Inflammatory macrophage treated with lipopolysaccharide for 1 hour (primary cell): ENCODE measurements around the gene WDR45.
"Not testable (repeated sequence)": the region's sequence is repeated elsewhere in the genome, so short reads cannot be mapped to it uniquely, and the experiment has no call there.

ENCODE experiments used
- DNase-seq, 2 donors: peaks; one replicate each; pipeline ENCODE4 v3.0.0-alpha.2; 2020 to 2022

The WDR45 gene

DNA sequence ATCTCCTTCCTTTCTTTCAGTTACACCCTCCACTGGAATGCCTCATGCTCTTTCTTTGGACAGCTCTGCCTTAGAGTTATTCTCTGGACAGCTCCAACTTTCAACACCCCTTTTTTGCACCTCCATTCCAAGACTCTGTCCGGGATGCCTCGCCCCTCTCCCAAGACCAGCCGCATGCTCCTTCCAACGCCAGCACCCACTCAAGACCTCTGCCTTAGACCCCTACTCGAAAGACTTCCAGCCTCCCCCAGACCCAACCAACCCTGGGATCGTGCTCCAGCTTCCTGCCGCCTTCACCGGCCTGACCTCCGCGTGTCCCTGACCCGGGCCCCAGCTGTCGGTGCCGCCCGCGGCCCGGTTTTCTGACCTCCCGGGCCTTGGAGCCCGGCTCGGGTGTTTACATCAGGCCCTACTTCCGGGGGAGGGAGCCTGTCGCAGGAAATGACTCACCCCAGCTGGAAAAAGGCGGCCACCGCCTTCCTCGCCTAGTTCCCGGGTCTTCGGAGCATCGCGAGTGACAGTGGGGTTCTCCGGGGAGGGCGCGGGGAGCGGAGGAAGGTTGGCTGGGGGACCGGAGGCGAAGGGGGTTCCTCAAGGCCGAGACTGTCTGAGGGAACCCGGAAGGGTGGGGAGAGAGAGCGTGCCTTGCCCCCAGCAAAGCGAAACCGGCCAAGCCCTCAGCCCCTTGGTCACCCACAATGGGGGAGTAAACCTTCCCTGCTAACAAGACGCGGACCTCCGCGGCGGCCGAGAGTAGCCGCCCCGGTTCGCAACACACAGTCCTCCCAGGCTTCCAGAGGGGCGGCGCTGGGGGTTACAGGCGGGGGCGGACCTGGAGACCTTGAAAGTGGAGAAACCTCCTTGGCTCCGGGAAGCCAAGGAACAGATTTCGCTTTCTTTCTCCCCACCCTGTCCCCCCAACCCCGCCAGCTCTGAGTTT, at the start of gene WDR45:
WDR45 (minus strand) TSS at position 399 of the 940 bp plus-strand sequence. CDS start 1,792 bp downstream, outside the sequence.
- peak; percentile 57 to 61 for DNase-seq

DNA sequence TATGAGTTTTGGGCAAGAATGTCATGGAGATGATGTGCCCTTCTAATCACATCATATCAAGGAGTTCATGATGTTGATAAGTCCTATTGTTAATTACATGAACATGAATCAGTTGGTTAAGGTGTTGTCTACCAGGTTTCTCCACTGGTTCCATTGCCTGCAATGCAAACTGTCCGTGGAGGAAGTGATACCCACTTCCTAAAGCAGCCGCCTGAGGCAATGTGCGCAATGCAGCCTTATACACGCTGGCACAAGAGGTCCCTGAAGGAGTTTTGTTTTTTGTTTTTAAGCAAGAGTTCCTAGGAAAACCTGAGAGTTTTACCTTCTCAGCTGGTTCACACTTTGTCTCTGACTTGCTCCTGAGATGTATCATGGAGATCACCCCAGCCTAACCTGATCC, 49.7 kb upstream of the WDR45 start:
- DNase-seq, result peak; percentile 13 to 25

DNA sequence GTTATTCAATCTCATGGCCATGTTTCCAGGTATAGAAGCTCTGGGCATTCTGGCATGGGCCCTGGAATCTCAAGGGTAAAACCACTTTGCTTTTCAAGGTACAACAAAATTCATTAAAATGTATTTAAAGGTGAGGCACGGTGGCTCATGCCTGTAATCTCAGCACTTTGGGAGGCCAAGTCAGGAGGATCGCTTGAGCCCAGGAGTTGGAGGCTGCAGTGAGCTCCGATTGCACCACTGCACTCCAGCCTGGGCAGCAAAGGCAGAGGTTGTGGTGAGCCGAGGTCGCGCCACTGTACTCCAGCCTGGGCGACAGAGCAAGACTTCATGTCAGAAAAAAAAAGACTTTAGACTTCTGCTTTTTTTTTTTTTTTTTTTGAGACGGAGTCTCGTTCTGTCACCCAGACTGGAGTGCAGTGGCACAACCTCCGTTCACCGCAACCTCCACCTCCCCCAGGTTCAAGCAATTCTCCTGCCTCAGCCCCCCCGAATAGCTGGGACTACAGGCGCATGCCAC, 48.1 kb upstream of the WDR45 start:
- not testable (repeated sequence) for DNase-seq

DNA sequence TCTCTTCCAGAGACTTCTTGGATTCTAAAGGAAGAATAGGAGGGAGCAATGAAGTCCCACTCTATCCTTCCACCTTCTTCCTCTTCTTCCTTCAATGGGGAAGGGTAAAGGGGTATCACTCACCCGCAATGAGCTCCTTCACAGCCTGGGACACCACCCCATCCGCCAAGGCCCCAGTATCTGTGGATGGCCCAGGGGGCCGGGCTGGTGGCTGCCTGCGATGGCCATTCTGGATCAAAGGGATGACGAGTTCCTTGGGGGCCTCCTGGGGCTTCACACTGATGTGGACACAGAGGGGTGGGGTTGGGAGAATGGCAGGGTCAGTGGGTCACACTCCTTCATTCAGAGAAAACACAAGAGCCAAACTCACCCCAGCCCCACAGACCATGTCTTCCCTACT, 42.8 kb upstream of the WDR45 start:
- no peak for DNase-seq

DNA sequence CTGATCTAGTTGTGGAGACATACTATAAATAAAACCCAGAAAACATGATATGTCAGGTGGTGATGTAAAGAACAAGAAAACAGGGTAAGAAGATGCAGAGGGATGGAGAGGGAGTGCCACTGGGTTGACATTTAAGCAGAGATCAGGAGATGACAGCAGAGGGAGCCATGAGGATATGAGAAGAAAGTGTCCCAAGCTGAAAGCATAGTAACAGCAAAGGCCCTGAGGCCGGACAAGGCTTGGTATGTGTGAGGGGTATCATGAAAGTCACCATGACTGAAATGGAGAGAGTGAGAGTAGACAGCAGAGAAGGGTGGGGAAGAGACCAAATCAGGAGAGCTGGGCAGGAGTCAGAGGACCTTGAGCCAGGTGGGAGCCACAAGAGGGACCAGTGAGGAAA, 40.4 kb upstream of the WDR45 start:
- DNase-seq, result no peak

DNA sequence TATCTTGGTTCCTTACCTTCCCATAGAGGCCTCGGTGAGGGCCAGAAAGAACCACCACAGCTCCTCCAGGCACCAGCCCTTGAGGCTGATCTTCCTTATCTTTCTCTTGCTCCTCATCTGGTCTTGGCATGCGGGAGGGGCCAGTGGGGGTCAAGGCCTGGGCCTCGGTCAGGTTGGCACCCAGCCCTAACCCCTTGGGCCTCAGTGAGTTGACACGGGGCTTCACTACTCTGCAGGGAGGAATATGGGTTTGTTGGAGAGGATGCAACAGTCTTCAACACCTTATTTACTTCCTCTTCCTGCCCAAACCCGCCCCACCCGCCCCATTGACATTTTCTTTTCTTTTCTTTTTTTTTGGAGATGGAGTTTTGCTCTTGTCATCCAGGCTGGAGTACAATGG, 37.9 kb upstream of the WDR45 start:
- DNase-seq, result no peak

DNA sequence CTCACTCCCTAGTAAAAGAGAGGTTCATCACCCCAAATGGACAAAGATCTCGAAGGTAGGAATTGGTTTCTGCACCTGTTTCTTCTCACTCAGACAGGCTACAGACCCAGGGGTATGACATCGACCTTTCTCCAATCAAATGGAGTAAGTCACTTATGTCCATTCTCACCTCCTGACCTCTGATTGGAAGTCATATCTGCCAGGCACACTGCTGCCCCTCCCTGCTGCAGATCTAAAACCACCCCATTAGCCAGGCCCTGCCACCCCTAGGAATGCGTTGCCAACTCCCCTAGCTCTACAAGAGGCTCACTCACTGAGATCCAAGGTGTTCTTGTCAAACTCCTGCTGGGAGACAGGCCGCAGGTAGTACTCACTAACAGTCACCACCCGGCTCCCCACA, 37.0 kb upstream of the WDR45 start:
- no peak for DNase-seq

DNA sequence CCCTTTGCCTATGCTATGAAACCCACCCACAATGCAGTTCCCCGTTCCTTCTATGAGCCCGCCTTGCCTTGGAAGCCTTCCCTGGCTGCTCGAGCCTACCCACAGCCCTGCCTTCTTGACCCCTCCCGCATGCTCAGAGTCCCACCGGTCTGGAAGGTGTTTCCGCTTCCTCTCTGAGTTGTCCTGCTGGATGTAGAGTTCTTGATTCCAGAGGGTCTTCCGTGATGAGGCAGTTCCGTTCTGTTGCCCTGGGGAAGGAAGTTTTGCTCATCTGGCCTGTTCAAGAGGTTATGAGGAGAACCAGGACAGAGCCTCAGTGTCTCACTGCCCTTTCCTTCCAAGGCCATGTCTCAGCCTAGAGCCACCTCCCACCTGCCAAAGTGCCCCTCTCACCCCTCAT, 36.4 kb upstream of the WDR45 start:
- DNase-seq, result no peak

DNA sequence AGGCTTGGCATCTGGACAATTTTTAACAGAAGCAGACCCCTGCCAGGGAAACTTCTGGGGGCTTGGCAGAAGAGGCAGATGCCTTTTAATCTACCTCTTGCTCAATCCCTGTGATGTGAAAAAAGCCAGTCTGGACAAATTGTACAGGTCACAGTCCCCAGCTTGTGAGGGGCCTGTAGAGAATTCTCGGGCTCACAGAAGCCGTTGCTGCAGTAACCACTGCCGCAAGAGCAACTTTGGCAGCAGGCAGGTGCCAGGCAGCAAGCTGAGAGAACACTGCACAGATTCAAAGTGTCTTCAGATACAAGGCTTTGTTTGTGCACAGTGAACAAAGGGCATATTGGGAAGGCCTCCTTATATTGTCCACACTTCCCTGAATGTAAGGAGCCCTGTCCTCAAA, 32.1 kb upstream of the WDR45 start:
- DNase-seq, result no peak

DNA sequence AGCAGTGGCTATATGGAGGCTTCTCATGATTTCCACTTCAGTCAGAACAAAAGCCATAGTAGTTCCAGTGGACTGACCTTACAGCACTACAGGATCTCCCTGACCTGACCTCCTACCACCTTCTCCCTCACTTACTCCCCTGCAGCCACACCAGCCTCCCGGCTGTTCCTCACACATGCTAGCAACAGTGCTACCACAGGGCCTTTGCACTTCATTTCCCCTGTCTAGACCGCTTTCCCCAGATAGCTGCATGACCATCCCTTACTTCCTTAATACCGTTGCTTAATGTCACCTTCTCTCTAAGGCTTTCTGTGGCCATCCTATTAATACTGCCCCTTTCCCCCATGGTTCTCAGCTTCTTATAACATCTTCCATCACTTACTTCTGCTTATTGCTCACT, 30.7 kb upstream of the WDR45 start:
- DNase-seq, result no peak

DNA sequence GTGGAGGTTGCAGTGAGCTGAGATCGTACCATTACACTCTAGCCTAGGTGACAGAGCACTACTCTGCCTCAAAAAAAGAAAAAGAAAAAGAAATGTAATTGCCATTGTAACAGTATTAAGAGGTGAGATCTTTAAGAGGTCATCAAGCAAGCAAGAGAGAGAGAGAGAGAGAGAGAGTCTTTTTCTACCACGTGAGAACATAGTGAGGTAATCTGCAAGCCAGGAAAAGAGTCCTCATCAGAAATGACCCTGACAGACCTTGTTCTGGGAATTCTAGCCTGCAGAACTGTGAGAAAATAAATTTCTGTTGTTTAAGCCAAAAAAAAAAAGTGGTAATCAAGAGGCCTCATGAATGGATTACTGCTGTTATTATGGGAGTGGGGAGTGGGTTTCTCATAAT, 29.0 kb upstream of the WDR45 start:
- DNase-seq, result no peak

DNA sequence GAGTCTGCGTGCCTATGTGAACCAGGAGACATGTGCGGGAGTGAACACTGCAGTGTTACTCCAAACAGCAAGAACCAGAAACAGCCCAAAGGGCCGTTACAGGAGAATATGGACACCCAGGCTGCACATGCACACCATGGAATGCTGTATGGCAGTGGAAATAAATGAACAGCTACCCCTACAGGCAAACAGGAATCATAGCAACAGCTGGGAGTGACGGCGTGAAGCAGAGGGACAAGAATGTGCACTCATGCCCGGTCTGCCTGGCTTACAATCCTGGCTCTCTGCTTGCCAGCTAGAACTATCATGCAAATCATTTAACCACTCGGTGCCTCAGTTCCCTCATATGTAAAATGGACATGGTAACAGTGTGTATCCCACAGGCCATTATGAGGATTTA, 27.2 kb upstream of the WDR45 start:
- peak in 1 of 2 donors; percentile 23 for DNase-seq

DNA sequence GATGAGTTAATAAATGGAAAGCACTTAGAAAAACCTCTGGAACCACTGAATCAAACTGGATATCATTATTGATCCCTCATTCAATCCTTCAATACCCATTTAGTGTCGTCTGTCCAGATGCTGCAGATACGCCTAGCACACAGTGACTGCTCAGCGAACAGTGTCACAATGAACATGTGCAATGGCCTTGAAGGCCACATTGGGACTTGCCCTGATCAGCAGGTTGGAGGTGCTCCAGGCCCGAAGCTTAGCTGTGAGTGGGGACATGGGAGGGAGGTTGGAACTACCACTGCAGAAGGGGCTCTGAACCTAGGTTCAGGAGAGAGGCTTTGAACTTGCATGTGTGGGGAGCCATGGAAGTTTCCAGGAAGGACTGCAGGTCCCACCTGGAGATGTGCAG, 26.6 kb upstream of the WDR45 start:
- no peak for DNase-seq

DNA sequence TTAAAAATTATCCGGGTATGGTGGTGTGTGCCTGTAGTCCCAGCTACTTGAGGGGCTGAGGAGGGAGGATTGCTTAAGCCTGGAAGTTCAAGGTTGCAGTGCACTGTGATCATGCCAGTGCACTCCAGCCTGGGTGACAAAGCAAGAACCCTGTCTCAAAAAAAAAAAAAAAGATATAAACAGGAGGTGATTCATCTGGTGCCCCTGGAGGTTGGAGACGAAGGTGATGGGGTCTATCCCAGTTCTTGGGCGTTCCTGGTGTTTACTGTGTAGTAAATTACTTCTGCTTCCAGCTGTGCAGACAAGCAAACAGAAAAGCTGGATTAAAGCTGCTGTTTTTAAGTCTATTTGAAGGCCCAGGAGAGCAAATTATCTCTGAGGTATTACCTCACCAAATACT, 23.9 kb upstream of the WDR45 start:
- DNase-seq, result no peak

DNA sequence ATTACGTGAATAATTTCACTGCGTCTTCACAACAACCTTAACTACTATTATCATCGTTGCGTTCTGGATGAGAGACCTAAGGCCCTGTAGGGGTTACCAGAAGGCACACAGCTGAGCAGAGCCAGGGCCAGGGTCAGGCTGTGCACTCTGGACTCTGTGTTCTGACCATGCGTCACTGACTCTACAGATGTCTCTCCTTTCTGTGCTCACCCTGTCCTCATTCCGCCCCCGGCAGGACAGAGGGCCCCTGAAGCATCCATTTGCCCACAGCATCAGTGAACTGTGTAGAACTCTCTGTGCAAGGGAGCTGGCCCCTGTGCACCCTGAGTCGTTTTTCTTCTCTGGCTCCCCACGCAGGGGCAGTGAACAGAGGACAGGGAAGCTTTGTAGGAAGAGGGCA, 22.5 kb upstream of the WDR45 start:
- no peak for DNase-seq

DNA sequence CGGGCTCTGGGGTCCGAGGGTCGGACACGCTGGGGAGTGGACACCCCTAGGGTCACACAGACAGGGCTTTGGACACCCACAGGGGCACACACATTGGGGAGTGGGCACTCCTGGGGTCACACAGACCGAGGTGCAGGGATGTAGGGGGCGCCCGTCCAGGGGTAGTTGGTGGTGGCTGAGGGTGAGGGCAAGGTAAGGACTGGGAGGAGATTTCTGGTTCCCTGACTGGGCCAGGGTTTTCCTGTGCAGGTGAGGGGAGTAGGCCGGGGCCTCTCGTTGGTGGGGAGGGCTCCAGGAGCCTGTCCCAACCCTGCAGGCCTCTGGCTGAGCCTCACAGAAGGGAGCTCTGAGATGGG, 21.9 kb upstream of the WDR45 start:
- DNase-seq, result no peak

DNA sequence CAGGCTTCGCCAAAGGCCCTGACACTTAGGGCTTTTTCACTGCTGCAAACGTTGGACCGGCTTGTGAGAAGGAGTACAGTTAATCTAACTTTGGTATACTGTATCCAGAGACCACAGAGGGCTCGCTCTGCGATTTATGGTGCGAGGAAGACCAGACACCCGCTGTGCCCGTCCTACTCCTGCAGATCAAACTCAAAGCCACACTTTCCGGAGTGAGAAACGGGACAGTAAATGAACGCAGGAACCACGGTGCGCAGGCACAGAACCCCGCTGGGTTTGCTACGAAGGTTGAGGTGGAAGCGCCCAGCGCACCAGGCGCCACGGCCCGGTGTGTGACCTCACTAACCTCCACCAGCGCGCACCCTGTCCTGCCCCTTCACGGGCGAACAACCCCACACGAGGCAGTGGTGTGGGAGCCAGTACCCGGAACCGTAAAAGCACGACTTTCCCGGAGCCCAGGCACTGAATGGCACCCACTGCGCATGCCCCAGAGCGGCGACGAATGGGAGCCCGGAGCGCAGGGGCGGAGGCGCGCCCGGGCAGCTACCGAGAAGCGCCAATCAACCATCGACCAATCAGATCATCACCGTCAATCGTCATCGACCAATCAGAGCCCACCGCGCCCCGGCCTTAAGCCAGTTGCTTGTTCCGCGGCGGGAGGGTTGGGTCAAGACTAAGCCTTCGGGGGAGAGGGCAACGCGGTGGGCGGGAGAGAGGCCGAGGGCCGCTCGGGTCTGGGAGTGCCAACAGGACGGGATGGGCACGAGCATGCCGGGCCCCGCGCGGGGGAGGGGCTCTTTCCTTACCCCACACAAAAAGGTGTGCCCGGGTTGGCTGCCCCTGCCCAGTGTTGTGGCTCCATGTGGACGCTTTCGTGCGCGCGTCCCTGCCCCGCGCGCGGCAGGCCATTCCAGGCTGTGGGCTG, 21.3 kb upstream of the WDR45 start:
- DNase-seq, result peak; percentile 87 to 89

DNA sequence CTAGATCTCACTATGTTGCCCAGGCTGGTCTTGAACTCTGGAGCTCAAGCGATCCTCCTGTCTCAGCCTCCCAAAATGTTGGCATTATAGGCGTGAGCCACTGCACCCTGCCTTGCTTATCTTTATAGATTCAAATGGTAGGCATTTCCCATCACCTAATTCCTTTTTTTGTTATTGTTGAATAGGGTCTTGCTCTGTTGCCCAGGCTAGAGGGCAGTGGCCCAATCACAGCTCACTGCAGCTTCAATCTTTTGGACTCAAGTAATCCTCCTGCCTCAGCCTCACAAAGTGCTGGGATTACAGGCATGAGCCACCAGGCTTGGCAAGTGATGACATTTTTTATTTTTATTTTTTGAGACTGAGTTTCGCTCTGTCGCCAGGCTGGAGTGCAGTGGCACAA, 16.7 kb upstream of the WDR45 start:
- no peak for DNase-seq

DNA sequence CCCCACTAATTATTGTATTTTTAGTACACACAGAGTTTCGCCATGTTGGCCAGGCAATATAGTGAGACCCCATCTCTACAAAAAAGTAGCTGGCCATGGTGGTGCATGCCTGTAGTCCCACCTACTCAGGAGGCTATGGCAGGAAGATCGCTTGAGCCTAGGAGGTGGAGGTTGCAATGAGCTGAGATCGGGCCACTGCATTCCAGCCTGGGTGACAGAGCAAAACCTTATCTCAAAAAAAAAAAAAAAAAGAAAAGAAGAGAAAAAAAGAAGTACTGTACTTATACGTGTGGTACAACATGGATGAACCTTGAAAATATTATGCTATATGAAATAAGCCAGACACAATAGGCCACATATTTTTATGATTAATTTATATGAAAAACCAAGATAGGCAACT, 9.9 kb upstream of the WDR45 start:
- DNase-seq, result no peak

DNA sequence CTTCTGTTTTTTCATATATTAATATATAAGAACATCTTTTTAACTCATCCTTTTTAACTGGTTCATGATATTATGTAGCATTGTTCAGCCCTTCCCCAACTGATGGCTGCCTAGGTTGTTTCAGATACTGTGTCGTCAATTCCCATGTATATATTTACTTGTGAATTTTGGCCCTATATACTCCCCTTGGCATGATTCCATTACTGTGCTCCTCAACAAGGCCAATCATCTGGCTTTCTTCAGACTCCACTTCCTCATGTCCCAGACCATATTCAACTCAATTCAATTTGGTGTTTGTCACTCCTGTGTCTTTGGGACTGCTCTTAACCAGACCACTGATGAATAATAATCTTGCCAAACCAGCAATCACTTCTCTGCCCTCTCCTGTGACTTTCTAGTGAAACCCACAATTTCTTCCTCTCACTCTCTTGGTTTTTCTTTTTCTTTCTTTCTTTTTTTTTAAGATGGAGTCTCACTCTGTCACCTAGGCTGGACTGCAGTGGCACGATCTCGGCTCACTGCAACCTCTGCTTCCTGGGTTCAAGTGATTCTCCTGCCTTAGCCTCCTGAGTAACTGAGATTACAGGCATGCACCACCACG, 2.7 kb upstream of the WDR45 start:
- no peak for DNase-seq

DNA sequence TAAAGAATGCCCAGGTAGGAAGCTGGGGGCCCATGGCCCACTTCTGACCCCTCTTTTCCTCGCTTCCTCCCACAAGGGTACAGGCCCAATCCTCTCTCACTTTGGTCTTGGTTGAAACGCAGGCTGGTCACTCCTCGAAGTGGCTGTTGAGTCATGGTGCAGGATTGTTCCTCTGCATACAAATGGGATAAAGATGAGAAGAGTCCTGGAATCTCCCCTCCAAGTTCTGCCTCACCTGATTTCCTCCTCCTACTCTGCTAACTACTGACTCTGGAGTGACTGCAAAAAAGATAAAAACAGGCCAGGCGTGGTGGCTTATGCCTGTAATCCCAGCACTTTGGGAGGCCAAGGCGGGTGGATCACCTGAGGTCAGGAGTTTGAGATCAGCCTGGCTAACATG, 1.7 kb downstream of the WDR45 start:
- DNase-seq, result no peak

DNA sequence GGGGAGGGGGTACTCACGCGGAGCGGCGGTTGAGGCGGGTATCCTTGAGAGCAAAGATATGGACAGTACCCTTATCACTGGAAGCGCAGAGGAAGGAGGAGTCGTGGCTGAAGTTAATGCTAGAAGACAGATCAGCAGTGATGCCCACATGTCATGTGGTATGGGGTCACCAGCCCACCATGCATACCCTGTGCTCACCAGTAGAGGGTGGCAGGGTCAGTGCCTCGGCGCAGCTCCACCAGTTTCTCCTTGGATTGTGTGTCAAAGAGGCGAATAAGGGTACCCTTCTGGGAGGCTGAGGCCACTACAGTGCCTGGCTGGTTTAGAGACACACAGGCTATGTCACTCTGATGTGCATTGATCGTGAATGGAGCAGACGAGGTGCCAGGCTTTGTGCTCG, 4.3 kb downstream of the WDR45 start:
- no peak for DNase-seq
